ENCODE measurements around the gene ADGRB3. TPM values are rescaled to one million over a fixed set of nuclear protein-coding genes. Genes with fewer than 3 reads are reported as not detected.
A peak's percentile ranks its signal among the peaks of the same experiment; 100 is the strongest.

The ADGRB3 gene
- total and polyA plus RNA-seq, 4 donors, result 0.21 to 2.3 (median 0.48) TPM

DNA sequence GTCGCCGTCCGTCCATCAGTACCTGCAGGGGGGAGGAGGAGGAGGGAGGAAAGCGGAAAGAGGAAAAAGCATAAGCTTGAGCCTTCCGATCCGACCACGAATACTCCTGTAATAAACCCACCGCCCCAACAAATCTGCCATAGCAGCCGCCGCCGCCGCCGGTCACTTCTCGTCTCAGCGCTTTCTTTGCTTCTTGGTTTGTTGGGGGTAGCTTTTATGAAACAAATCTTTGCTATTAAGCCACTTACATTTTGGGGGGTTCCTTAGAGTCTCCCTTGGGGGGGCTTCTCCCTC, 277 bp downstream of the ADGRB3 start:
- Histone ChIP-seq H3K27ac (ENCODE audit: low read depth in 1 of 2, low read length in 2 of 2) (no peak overlapping the region), H3K27me3 (ENCODE audit: control insufficient read depth in 4 of 4, insufficient read depth in 4 of 4, low read length in 3 of 4) (peaks cover 0 to 22% (median 3%) of the 10 kb centered on the region in 4 donors), H3K9me3 (ENCODE audit: control insufficient read depth in 4 of 4, low read length in 3 of 4) (no peaks in the 10 kb centered on the region), H3K9ac (ENCODE audit: low read depth in 1 of 2, low read length in 2 of 2) (no peak overlapping the region), H3K4me1 (ENCODE audit: control insufficient read depth in 4 of 4, insufficient read depth in 4 of 4, low read length in 3 of 4) (peaks cover 4 to 28% (median 22%) of the 10 kb centered on the region in 4 donors), H3K4me3 (ENCODE audit: low read depth in 1 of 3, low read length in 3 of 3) (peak overlapping the region; percentile 44 to 61 (median 61)), H3K36me3 (ENCODE audit: control insufficient read depth in 4 of 4, insufficient read depth in 3 of 4, low read depth in 1 of 4, low read length in 3 of 4) (no peaks in the 10 kb centered on the region)
- WGBS, result 3% methylated on average over 15 of the region's 15 CpGs
- TF ChIP-seq, protein P1, sequence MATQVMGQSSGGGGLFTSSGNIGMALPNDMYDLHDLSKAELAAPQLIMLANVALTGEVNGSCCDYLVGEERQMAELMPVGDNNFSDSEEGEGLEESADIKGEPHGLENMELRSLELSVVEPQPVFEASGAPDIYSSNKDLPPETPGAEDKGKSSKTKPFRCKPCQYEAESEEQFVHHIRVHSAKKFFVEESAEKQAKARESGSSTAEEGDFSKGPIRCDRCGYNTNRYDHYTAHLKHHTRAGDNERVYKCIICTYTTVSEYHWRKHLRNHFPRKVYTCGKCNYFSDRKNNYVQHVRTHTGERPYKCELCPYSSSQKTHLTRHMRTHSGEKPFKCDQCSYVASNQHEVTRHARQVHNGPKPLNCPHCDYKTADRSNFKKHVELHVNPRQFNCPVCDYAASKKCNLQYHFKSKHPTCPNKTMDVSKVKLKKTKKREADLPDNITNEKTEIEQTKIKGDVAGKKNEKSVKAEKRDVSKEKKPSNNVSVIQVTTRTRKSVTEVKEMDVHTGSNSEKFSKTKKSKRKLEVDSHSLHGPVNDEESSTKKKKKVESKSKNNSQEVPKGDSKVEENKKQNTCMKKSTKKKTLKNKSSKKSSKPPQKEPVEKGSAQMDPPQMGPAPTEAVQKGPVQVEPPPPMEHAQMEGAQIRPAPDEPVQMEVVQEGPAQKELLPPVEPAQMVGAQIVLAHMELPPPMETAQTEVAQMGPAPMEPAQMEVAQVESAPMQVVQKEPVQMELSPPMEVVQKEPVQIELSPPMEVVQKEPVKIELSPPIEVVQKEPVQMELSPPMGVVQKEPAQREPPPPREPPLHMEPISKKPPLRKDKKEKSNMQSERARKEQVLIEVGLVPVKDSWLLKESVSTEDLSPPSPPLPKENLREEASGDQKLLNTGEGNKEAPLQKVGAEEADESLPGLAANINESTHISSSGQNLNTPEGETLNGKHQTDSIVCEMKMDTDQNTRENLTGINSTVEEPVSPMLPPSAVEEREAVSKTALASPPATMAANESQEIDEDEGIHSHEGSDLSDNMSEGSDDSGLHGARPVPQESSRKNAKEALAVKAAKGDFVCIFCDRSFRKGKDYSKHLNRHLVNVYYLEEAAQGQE (IDR thresholded peaks at IDR 0.05), result no peak
- TF ChIP-seq, protein P2, sequence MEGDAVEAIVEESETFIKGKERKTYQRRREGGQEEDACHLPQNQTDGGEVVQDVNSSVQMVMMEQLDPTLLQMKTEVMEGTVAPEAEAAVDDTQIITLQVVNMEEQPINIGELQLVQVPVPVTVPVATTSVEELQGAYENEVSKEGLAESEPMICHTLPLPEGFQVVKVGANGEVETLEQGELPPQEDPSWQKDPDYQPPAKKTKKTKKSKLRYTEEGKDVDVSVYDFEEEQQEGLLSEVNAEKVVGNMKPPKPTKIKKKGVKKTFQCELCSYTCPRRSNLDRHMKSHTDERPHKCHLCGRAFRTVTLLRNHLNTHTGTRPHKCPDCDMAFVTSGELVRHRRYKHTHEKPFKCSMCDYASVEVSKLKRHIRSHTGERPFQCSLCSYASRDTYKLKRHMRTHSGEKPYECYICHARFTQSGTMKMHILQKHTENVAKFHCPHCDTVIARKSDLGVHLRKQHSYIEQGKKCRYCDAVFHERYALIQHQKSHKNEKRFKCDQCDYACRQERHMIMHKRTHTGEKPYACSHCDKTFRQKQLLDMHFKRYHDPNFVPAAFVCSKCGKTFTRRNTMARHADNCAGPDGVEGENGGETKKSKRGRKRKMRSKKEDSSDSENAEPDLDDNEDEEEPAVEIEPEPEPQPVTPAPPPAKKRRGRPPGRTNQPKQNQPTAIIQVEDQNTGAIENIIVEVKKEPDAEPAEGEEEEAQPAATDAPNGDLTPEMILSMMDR (IDR thresholded peaks at IDR 0.05; ENCODE audit: low read depth, low read length, missing input control), result no peak
- TF ChIP-seq FOXA2 (IDR thresholded peaks at IDR 0.05), result no peak
- TF ChIP-seq NR2F2 (IDR thresholded peaks at IDR 0.05), result no peak
- TF ChIP-seq HNF4G (IDR thresholded peaks at IDR 0.05), result no peak
- TF ChIP-seq JUND (IDR thresholded peaks at IDR 0.05), result no peak
- TF ChIP-seq RAD21 (IDR thresholded peaks at IDR 0.05), result no peak
- TF ChIP-seq FOXA1 (IDR thresholded peaks at IDR 0.05), result no peak
- no peak for DNase-seq (ENCODE audit: low spot score)

DNA sequence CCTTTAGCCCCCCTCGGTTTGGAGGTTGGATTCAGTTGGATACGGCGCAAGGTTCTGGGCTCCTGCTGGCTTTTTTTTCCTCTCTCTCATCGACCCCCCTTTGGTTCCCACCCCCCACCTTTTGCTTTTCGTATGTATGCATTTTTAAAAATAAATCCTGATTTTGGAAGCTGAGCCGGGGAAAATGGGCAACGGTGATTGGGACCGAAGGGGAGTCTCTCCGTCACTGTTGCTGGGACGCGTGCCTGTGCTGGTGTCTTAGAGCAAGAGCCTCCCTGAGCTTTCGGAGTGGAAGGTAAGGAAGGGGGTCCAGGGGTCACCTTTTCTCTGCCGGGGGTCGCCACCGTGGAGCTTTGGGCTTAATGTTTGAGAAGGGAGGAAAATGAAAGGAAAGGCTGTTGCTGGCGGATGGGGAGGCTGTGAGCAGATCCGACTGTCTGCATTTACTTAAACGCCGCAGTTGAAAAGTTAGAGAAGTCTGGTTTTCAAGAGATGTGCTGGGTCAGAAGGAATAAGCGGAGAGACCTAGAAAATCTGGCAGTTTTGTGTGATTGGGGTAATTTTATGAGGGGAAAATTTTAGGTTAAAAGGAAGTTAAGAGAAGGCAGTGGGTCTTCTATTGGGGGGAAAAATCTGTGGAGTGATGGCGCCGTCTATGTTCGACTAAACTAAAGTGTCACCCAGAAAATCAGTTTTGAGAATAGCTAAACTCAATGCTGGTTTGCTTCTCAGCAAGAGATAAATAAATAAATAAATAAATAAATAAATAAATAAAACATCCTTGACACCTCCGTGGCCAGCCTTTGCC, 828 bp downstream of the ADGRB3 start:
- no peak for DNase-seq (ENCODE audit: low spot score)
- peaks cover 4 to 30% (median 23%) of the 10 kb centered on the region in 4 donors for H3K4me1 ChIP-seq (ENCODE audit: control insufficient read depth in 4 of 4, insufficient read depth in 4 of 4, low read length in 3 of 4)

DNA sequence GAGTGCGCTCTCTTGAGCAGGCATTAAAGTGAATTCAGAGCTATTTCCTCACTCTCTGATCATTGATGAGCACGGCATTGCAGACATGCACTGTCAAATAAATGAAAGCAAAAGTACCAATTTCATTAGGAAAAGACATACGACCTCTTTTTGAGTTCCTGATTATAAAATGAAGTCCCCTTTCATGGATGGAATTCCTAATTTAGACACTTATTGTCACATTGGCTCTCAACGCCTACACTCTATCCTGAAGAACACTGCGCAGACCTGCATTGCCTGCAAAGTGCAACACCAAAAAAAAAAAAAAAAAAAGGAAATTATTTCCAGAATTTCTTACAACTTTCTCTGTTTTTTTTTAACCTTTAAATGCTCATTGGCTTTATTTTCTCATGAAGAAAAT, 1.6 kb downstream of the ADGRB3 start:
- no peak for DNase-seq (ENCODE audit: low spot score)
- WGBS, result 37% methylated on average over 5 of the region's 5 CpGs
- H3K36me3 ChIP-seq (ENCODE audit: control insufficient read depth in 4 of 4, insufficient read depth in 3 of 4, low read depth in 1 of 4, low read length in 3 of 4), result no peaks in the 10 kb centered on the region
- H3K9me3 ChIP-seq (ENCODE audit: control insufficient read depth in 4 of 4, low read length in 3 of 4), result no peaks in the 10 kb centered on the region
- H3K27ac ChIP-seq (ENCODE audit: low read depth in 1 of 2, low read length in 2 of 2), result no peak overlapping the region
- H3K9ac ChIP-seq (ENCODE audit: low read depth in 1 of 2, low read length in 2 of 2), result no peak overlapping the region
- H3K4me1 ChIP-seq (ENCODE audit: control insufficient read depth in 4 of 4, insufficient read depth in 4 of 4, low read length in 3 of 4), result peaks cover 4 to 30% (median 23%) of the 10 kb centered on the region in 4 donors
- peak overlapping the region in 1 of 3 donors; percentile 61 for H3K4me3 ChIP-seq (ENCODE audit: low read depth in 1 of 3, low read length in 3 of 3)
- peaks cover 0 to 25% (median 3%) of the 10 kb centered on the region in 4 donors for H3K27me3 ChIP-seq (ENCODE audit: control insufficient read depth in 4 of 4, insufficient read depth in 4 of 4, low read length in 3 of 4)
- TF ChIP-seq YY1 (IDR thresholded peaks at IDR 0.05) (no peak), RAD21 (IDR thresholded peaks at IDR 0.05) (no peak), HNF4A (conservative IDR thresholded peaks at IDR 0.05) (no peak), FOXA2 (IDR thresholded peaks at IDR 0.05) (no peak), SP1 (IDR thresholded peaks at IDR 0.05) (no peak), TAF1 (conservative IDR thresholded peaks at IDR 0.05) (no peak), HNF4G (IDR thresholded peaks at IDR 0.05) (no peak)
- TF ChIP-seq, protein P3, sequence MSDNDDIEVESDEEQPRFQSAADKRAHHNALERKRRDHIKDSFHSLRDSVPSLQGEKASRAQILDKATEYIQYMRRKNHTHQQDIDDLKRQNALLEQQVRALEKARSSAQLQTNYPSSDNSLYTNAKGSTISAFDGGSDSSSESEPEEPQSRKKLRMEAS (IDR thresholded peaks at IDR 0.05), result no peak
- TF ChIP-seq, protein P4, sequence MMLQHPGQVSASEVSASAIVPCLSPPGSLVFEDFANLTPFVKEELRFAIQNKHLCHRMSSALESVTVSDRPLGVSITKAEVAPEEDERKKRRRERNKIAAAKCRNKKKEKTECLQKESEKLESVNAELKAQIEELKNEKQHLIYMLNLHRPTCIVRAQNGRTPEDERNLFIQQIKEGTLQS (IDR thresholded peaks at IDR 0.05), result no peak
- TF ChIP-seq, protein P5, sequence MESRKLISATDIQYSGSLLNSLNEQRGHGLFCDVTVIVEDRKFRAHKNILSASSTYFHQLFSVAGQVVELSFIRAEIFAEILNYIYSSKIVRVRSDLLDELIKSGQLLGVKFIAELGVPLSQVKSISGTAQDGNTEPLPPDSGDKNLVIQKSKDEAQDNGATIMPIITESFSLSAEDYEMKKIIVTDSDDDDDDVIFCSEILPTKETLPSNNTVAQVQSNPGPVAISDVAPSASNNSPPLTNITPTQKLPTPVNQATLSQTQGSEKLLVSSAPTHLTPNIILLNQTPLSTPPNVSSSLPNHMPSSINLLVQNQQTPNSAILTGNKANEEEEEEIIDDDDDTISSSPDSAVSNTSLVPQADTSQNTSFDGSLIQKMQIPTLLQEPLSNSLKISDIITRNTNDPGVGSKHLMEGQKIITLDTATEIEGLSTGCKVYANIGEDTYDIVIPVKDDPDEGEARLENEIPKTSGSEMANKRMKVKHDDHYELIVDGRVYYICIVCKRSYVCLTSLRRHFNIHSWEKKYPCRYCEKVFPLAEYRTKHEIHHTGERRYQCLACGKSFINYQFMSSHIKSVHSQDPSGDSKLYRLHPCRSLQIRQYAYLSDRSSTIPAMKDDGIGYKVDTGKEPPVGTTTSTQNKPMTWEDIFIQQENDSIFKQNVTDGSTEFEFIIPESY (IDR thresholded peaks at IDR 0.05), result no peak
- TF ChIP-seq, protein P2 (IDR thresholded peaks at IDR 0.05; ENCODE audit: low read depth, low read length, missing input control), result no peak

More for the DNA sequence above, 828 bp downstream of the ADGRB3 start:
- Histone ChIP-seq H3K4me3 (ENCODE audit: low read depth in 1 of 3, low read length in 3 of 3) (peak overlapping the region; percentile 44 to 61 (median 61)), H3K9me3 (ENCODE audit: control insufficient read depth in 4 of 4, low read length in 3 of 4) (no peaks in the 10 kb centered on the region), H3K9ac (ENCODE audit: low read depth in 1 of 2, low read length in 2 of 2) (no peak overlapping the region), H3K27ac (ENCODE audit: low read depth in 1 of 2, low read length in 2 of 2) (no peak overlapping the region), H3K36me3 (ENCODE audit: control insufficient read depth in 4 of 4, insufficient read depth in 3 of 4, low read depth in 1 of 4, low read length in 3 of 4) (no peaks in the 10 kb centered on the region), H3K27me3 (ENCODE audit: control insufficient read depth in 4 of 4, insufficient read depth in 4 of 4, low read length in 3 of 4) (peaks cover 0 to 24% (median 3%) of the 10 kb centered on the region in 4 donors)
- TF ChIP-seq HNF4G (IDR thresholded peaks at IDR 0.05) (no peak), TAF1 (conservative IDR thresholded peaks at IDR 0.05) (no peak), EGR1 (IDR thresholded peaks at IDR 0.05; ENCODE audit: low read depth in 2 of 2) (no peak), FOXA1 (IDR thresholded peaks at IDR 0.05) (no peak), JUND (IDR thresholded peaks at IDR 0.05) (no peak), HNF4A (conservative IDR thresholded peaks at IDR 0.05) (no peak), YY1 (IDR thresholded peaks at IDR 0.05) (no peak), SP1 (IDR thresholded peaks at IDR 0.05) (no peak), RXRA (IDR thresholded peaks at IDR 0.05) (no peak), FOXA2 (IDR thresholded peaks at IDR 0.05) (no peak)
- WGBS, result 4% methylated on average over 24 of the region's 24 CpGs
